SK-N-DZ (cell line): Measurements from ENCODE around the gene ZNF823. TPM values are rescaled to one million over a fixed set of nuclear protein-coding genes. Genes with fewer than 3 reads are reported as not detected.
"Not testable (repeated sequence)": the region's sequence is repeated elsewhere in the genome, so short reads cannot be mapped to it uniquely, and the experiment has no call there.

Experiments
- DNase-seq: peaks from one replicate; pipeline ENCODE4 v3.0.0-alpha.2; 2015; ENCODE audit warnings: low spot score
- polyA plus RNA-seq, 2 experiments: library from polyadenylated mRNA; depleted of rRNA; stranded (reverse); fragments of >200 nt; gene quantifications; 2 replicates each; pipeline ENCODE4 v1.2.3, GENCODE V29; 2014

Gene ZNF823
- polyA plus RNA-seq (2014; cell fraction: cytosol; rRNA removed), result 6.4 and 7.8 TPM in 2 replicates
- 6.5 and 11.8 TPM in 2 replicates for polyA plus RNA-seq (2014; cell fraction: nucleus; rRNA removed)

- DNase-seq, result peak; percentile 98
Measured at GRCh38 chr19:11738746-11739620, at the start of gene ZNF823. Gene ZNF823, minus strand, starts transcription at chr19:11738946. Its CDS starts 127 bp downstream, at chr19:11738819.

GRCh38 chr19:11787536-11787935 lies 48.8 kb upstream of the ZNF823 start:
- no peak for DNase-seq

- DNase-seq, result no peak
Measured at GRCh38 chr19:11784356-11784755, 45.6 kb upstream of the ZNF823 start.

- DNase-seq, result no peak
Measured at GRCh38 chr19:11783767-11784166, 45.0 kb upstream of the ZNF823 start.

GRCh38 chr19:11781295-11782057 lies 42.7 kb upstream of the ZNF823 start:
- DNase-seq, result no peak

GRCh38 chr19:11780431-11781020 lies 41.8 kb upstream of the ZNF823 start:
- no peak for DNase-seq

GRCh38 chr19:11776669-11777068 lies 37.9 kb upstream of the ZNF823 start:
- not testable (repeated sequence) for DNase-seq

GRCh38 chr19:11771520-11771919 lies 32.8 kb upstream of the ZNF823 start:
- DNase-seq, result peak; percentile 15

- no peak for DNase-seq
Measured at GRCh38 chr19:11769995-11770394, 31.2 kb upstream of the ZNF823 start.

- peak; percentile 61 for DNase-seq
Measured at GRCh38 chr19:11767633-11768133, 28.9 kb upstream of the ZNF823 start.

- peak; percentile 97 for DNase-seq
Measured at GRCh38 chr19:11766597-11767591, 28.1 kb upstream of the ZNF823 start, which contains the start of gene ZNF441. Gene ZNF441, plus strand, starts transcription at chr19:11767000. Its CDS starts 194 bp downstream, at chr19:11767194.

- DNase-seq, result no peak
Measured at GRCh38 chr19:11763611-11764010, 24.9 kb upstream of the ZNF823 start.

GRCh38 chr19:11763117-11763516 lies 24.4 kb upstream of the ZNF823 start:
- DNase-seq, result no peak

- no peak for DNase-seq
Measured at GRCh38 chr19:11759805-11760204, 21.1 kb upstream of the ZNF823 start.

GRCh38 chr19:11756965-11757364 lies 18.2 kb upstream of the ZNF823 start:
- DNase-seq, result no peak

- DNase-seq, result no peak
Measured at GRCh38 chr19:11754663-11755062, 15.9 kb upstream of the ZNF823 start.

- no peak for DNase-seq
Measured at GRCh38 chr19:11752244-11752736, 13.5 kb upstream of the ZNF823 start.

GRCh38 chr19:11749751-11750150 lies 11.0 kb upstream of the ZNF823 start:
- no peak for DNase-seq

- DNase-seq, result no peak
Measured at GRCh38 chr19:11747277-11747676, 8.5 kb upstream of the ZNF823 start.

- DNase-seq, result no peak
Measured at GRCh38 chr19:11745869-11746268, 7.1 kb upstream of the ZNF823 start.
